ENCODE data around the gene MAST2. TPM values are rescaled to one million over a fixed set of nuclear protein-coding genes. Genes with fewer than 3 reads are reported as not detected.
"Not testable (repeated sequence)": the region's sequence is repeated elsewhere in the genome, so short reads cannot be mapped to it uniquely, and the experiment has no call there.

MAST2 gene
- polyA plus RNA-seq, 2 donors, result 10.8 to 17.4 TPM

DNA sequence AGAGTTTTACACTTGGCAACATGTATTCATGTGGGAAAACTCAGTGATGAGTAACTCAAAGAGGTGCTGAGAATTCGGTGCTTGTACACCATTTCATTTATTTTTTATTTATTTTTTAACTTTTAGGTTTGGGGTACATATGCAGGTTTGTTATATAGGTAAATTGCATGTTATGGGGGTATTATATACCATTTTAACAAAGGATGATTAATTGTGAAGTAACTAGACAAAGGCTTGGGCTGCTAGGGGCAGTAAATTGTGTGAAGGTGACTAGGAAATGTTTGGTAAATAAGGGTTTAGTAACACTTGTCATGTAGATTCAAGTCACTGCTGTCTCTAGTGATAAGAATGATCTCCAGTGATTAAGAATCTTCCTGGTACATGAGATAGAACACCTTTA, 139.0 kb downstream of the MAST2 start:
- Histone ChIP-seq H3K36me3 (ENCODE audit: control insufficient read depth in 2 of 2, insufficient read depth in 2 of 2, low read length in 1 of 2) (no peaks in the 10 kb centered on the region), H3K9me3 (ENCODE audit: control insufficient read depth in 2 of 2, insufficient read depth in 1 of 2, low read depth in 1 of 2, low read length in 1 of 2) (no peaks in the 10 kb centered on the region), H3K4me1 (ENCODE audit: control insufficient read depth in 2 of 2, insufficient read depth in 2 of 2, low read length in 1 of 2) (no peaks in the 10 kb centered on the region), H3K27ac (ENCODE audit: low read depth in 2 of 2, low read length in 1 of 2) (no peak overlapping the region), H3K27me3 (ENCODE audit: control insufficient read depth in 1 of 2, insufficient read depth in 2 of 2, low read length in 2 of 2) (no peaks in the 10 kb centered on the region), H3K4me3 (ENCODE audit: low read depth in 1 of 2, low read length in 2 of 2) (no peak overlapping the region)
- 94 to 95% methylated on average over 1 of the region's 1 CpG for WGBS, 2 donors

GRCh38 chr1:45943185-45943584, 139.8 kb downstream of the MAST2 start:
- H3K4me3 ChIP-seq (ENCODE audit: low read depth in 1 of 2, low read length in 2 of 2), result no peak overlapping the region
- 55 to 69% methylated on average over 1 of the region's 1 CpG for WGBS, 2 donors
- no peaks in the 10 kb centered on the region for H3K36me3 ChIP-seq (ENCODE audit: control insufficient read depth in 2 of 2, insufficient read depth in 2 of 2, low read length in 1 of 2)
- H3K4me1 ChIP-seq (ENCODE audit: control insufficient read depth in 2 of 2, insufficient read depth in 2 of 2, low read length in 1 of 2), result no peaks in the 10 kb centered on the region
- H3K27me3 ChIP-seq (ENCODE audit: control insufficient read depth in 1 of 2, insufficient read depth in 2 of 2, low read length in 2 of 2), result no peaks in the 10 kb centered on the region
- H3K27ac ChIP-seq (ENCODE audit: low read depth in 2 of 2, low read length in 1 of 2), result no peak overlapping the region
- no peaks in the 10 kb centered on the region for H3K9me3 ChIP-seq (ENCODE audit: control insufficient read depth in 2 of 2, insufficient read depth in 1 of 2, low read depth in 1 of 2, low read length in 1 of 2)

GRCh38 chr1:45945426-45945825, 142.0 kb downstream of the MAST2 start:
- WGBS, 2 donors, result 18 to 29% methylated on average over 2 of the region's 2 CpGs
- Histone ChIP-seq H3K4me1 (ENCODE audit: control insufficient read depth in 2 of 2, insufficient read depth in 2 of 2, low read length in 1 of 2) (no peaks in the 10 kb centered on the region), H3K27me3 (ENCODE audit: control insufficient read depth in 1 of 2, insufficient read depth in 2 of 2, low read length in 2 of 2) (no peaks in the 10 kb centered on the region), H3K9me3 (ENCODE audit: control insufficient read depth in 2 of 2, insufficient read depth in 1 of 2, low read depth in 1 of 2, low read length in 1 of 2) (no peaks in the 10 kb centered on the region), H3K36me3 (ENCODE audit: control insufficient read depth in 2 of 2, insufficient read depth in 2 of 2, low read length in 1 of 2) (no peaks in the 10 kb centered on the region), H3K27ac (ENCODE audit: low read depth in 2 of 2, low read length in 1 of 2) (no peak overlapping the region), H3K4me3 (ENCODE audit: low read depth in 1 of 2, low read length in 2 of 2) (no peak overlapping the region)

GRCh38 chr1:45949462-45949861, 146.1 kb downstream of the MAST2 start:
- not testable (repeated sequence) for H3K4me1 ChIP-seq (ENCODE audit: control insufficient read depth in 2 of 2, insufficient read depth in 2 of 2, low read length in 1 of 2); H3K27me3 ChIP-seq (ENCODE audit: control insufficient read depth in 1 of 2, insufficient read depth in 2 of 2, low read length in 2 of 2); H3K4me3 ChIP-seq (ENCODE audit: low read depth in 1 of 2, low read length in 2 of 2); H3K36me3 ChIP-seq (ENCODE audit: control insufficient read depth in 2 of 2, insufficient read depth in 2 of 2, low read length in 1 of 2); H3K27ac ChIP-seq (ENCODE audit: low read depth in 2 of 2, low read length in 1 of 2); H3K9me3 ChIP-seq (ENCODE audit: control insufficient read depth in 2 of 2, insufficient read depth in 1 of 2, low read depth in 1 of 2, low read length in 1 of 2)
- 80 to 83% methylated on average over 2 of the region's 2 CpGs for WGBS, 2 donors

DNA sequence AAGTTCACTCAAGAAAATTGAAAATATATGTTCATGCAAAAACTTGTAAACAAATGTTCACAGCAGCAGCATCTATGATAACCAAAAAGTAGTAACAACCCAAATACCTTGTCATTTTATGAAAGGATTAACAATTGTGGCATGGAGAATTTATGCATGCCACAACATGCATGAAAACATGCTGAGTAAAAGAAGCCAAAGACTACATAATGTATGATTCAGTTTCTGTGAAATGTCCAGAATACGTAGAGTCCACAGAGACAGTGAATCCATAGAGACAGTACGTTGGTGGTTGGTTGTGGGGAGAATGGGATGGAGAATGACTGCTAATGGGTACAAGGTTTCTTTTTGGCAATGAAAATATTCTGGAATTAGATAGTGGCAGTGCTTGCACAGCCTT, 148.7 kb downstream of the MAST2 start:
- H3K4me3 ChIP-seq (ENCODE audit: low read depth in 1 of 2, low read length in 2 of 2), result no peak overlapping the region
- H3K27ac ChIP-seq (ENCODE audit: low read depth in 2 of 2, low read length in 1 of 2), result no peak overlapping the region
- H3K36me3 ChIP-seq (ENCODE audit: control insufficient read depth in 2 of 2, insufficient read depth in 2 of 2, low read length in 1 of 2), result no peaks in the 10 kb centered on the region
- peaks cover 0 to 3% of the 10 kb centered on the region in 2 donors for H3K4me1 ChIP-seq (ENCODE audit: control insufficient read depth in 2 of 2, insufficient read depth in 2 of 2, low read length in 1 of 2)
- WGBS, 2 donors, result 55 to 67% methylated on average over 2 of the region's 2 CpGs
- no peaks in the 10 kb centered on the region for H3K9me3 ChIP-seq (ENCODE audit: control insufficient read depth in 2 of 2, insufficient read depth in 1 of 2, low read depth in 1 of 2, low read length in 1 of 2)
- no peaks in the 10 kb centered on the region for H3K27me3 ChIP-seq (ENCODE audit: control insufficient read depth in 1 of 2, insufficient read depth in 2 of 2, low read length in 2 of 2)

- 38 to 47% methylated on average over 9 of the region's 9 CpGs for WGBS, 2 donors
- Histone ChIP-seq H3K9me3 (ENCODE audit: control insufficient read depth in 2 of 2, insufficient read depth in 1 of 2, low read depth in 1 of 2, low read length in 1 of 2) (no peaks in the 10 kb centered on the region), H3K27ac (ENCODE audit: low read depth in 2 of 2, low read length in 1 of 2) (peak overlapping the region; percentile 90 to 92), H3K4me1 (ENCODE audit: control insufficient read depth in 2 of 2, insufficient read depth in 2 of 2, low read length in 1 of 2) (peaks cover 0 to 3% of the 10 kb centered on the region in 2 donors), H3K4me3 (ENCODE audit: low read depth in 1 of 2, low read length in 2 of 2) (no peak overlapping the region), H3K36me3 (ENCODE audit: control insufficient read depth in 2 of 2, insufficient read depth in 2 of 2, low read length in 1 of 2) (no peaks in the 10 kb centered on the region), H3K27me3 (ENCODE audit: control insufficient read depth in 1 of 2, insufficient read depth in 2 of 2, low read length in 2 of 2) (no peaks in the 10 kb centered on the region)
Measured at GRCh38 chr1:45953934-45954847, 150.8 kb downstream of the MAST2 start.

- Histone ChIP-seq H3K4me3 (ENCODE audit: low read depth in 1 of 2, low read length in 2 of 2) (no peak overlapping the region), H3K36me3 (ENCODE audit: control insufficient read depth in 2 of 2, insufficient read depth in 2 of 2, low read length in 1 of 2) (no peaks in the 10 kb centered on the region), H3K4me1 (ENCODE audit: control insufficient read depth in 2 of 2, insufficient read depth in 2 of 2, low read length in 1 of 2) (peaks cover 0 to 3% of the 10 kb centered on the region in 2 donors), H3K27me3 (ENCODE audit: control insufficient read depth in 1 of 2, insufficient read depth in 2 of 2, low read length in 2 of 2) (no peaks in the 10 kb centered on the region), H3K27ac (ENCODE audit: low read depth in 2 of 2, low read length in 1 of 2) (no peak overlapping the region), H3K9me3 (ENCODE audit: control insufficient read depth in 2 of 2, insufficient read depth in 1 of 2, low read depth in 1 of 2, low read length in 1 of 2) (no peaks in the 10 kb centered on the region)
- 62 to 69% methylated on average over 2 of the region's 2 CpGs for WGBS, 2 donors
Measured at GRCh38 chr1:45957684-45958083, 154.3 kb downstream of the MAST2 start.

GRCh38 chr1:45958317-45958716, 154.9 kb downstream of the MAST2 start:
- no peaks in the 10 kb centered on the region for H3K9me3 ChIP-seq (ENCODE audit: control insufficient read depth in 2 of 2, insufficient read depth in 1 of 2, low read depth in 1 of 2, low read length in 1 of 2)
- H3K27me3 ChIP-seq (ENCODE audit: control insufficient read depth in 1 of 2, insufficient read depth in 2 of 2, low read length in 2 of 2), result no peaks in the 10 kb centered on the region
- H3K4me3 ChIP-seq (ENCODE audit: low read depth in 1 of 2, low read length in 2 of 2), result no peak overlapping the region
- no peaks in the 10 kb centered on the region for H3K36me3 ChIP-seq (ENCODE audit: control insufficient read depth in 2 of 2, insufficient read depth in 2 of 2, low read length in 1 of 2)
- H3K4me1 ChIP-seq (ENCODE audit: control insufficient read depth in 2 of 2, insufficient read depth in 2 of 2, low read length in 1 of 2), result peaks cover 0 to 3% of the 10 kb centered on the region in 2 donors
- H3K27ac ChIP-seq (ENCODE audit: low read depth in 2 of 2, low read length in 1 of 2), result no peak overlapping the region

DNA sequence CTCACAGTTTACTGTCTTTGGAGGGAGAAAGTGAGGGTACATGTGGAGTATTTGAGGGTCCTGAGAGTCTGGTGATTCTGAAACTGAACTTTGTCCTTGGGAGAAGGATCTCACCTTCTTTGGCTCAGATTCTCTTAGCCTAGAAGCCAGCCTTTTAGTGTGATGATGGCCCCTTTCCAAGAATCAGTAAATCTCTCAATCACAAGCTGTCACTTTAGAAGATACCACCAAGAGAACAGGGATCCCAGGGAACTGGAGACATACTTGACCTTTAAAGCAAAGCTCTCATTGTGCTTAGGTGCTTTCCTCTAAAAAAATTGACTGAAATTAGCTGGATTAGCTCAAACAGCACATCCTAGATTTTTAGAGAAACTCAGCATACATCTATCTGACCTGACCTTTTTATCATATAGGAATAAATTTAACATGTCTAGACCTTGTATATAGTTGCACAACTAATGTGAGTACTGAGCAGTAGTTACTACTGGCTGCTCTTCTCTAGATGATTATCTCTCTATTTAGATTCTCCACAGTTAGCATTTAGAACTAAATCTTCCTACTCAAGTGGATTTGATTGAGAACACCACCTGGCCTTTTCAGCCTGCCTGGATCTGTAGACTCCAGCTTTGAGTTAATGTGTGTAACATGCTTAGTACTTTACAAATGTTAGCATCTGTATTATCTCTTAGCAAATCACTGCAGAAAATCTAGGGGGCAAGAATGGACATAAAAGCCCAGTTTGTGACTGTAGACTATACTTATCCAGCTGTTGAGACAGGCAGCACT, 157.7 kb downstream of the MAST2 start:
- H3K36me3 ChIP-seq (ENCODE audit: control insufficient read depth in 2 of 2, insufficient read depth in 2 of 2, low read length in 1 of 2), result no peaks in the 10 kb centered on the region
- H3K27me3 ChIP-seq (ENCODE audit: control insufficient read depth in 1 of 2, insufficient read depth in 2 of 2, low read length in 2 of 2), result no peaks in the 10 kb centered on the region
- H3K27ac ChIP-seq (ENCODE audit: low read depth in 2 of 2, low read length in 1 of 2), result no peak overlapping the region
- no peaks in the 10 kb centered on the region for H3K4me1 ChIP-seq (ENCODE audit: control insufficient read depth in 2 of 2, insufficient read depth in 2 of 2, low read length in 1 of 2)
- no peaks in the 10 kb centered on the region for H3K9me3 ChIP-seq (ENCODE audit: control insufficient read depth in 2 of 2, insufficient read depth in 1 of 2, low read depth in 1 of 2, low read length in 1 of 2)
- H3K4me3 ChIP-seq (ENCODE audit: low read depth in 1 of 2, low read length in 2 of 2), result no peak overlapping the region
